Kidney epithelial cell (primary cell): ENCODE results near the gene RAB6B. TPM values are rescaled to one million over a fixed set of nuclear protein-coding genes. Genes with fewer than 3 reads are reported as not detected.

Experiments used
- DNase-seq: peaks from one replicate; pipeline ENCODE4 v3.0.0-alpha.2; 2010; ENCODE audit warnings: low read depth
- H3K27me3 ChIP-seq: 2 replicates; pipeline ENCODE4 v1.6.0; 2011; ENCODE audit warnings: low read length; ENCODE audit not compliant: control insufficient read depth, insufficient read depth
- H3K36me3 ChIP-seq: 2 replicates; pipeline ENCODE4 v1.5.1; 2011; ENCODE audit warnings: low read length; ENCODE audit not compliant: control insufficient read depth, insufficient read depth
- H3K4me3 ChIP-seq: 2 replicates; pipeline ENCODE4 v1.5.1; 2011; ENCODE audit warnings: low read depth, mild to moderate bottlenecking, control low read depth, low read length
- CTCF ChIP-seq: IDR thresholded peaks from 2 replicates; pipeline ENCODE4 v1.5.1; 2011; ENCODE audit warnings: mild to moderate bottlenecking, moderate library complexity, low read length, control low read depth, inconsistent platforms; ENCODE audit not compliant: insufficient read depth, poor library complexity, severe bottlenecking
- total RNA-seq: library from RNA; depleted of rRNA; stranded (reverse); fragments of >200 nt; gene quantifications from 2 replicates; pipeline ENCODE4 v1.2.3, GENCODE V29; 2015

RAB6B gene
- total RNA-seq, 1 donor from 2014 or later = 4.4 TPM

- H3K27me3 ChIP-seq = no peaks in the 10 kb centered on the region
- H3K4me3 ChIP-seq = no peak overlapping the region
- no peak for DNase-seq
- no peaks in the 10 kb centered on the region for H3K36me3 ChIP-seq
- TF ChIP-seq CTCF = no peak
Observed at GRCh38 chr3:133921592-133921991, 25.9 kb upstream of the RAB6B start.

- no peaks in the 10 kb centered on the region for H3K27me3 ChIP-seq
- TF ChIP-seq CTCF = no peak
- H3K36me3 ChIP-seq = no peaks in the 10 kb centered on the region
- H3K4me3 ChIP-seq = no peak overlapping the region
- no peak for DNase-seq
Observed at GRCh38 chr3:133917144-133917543, 21.5 kb upstream of the RAB6B start.

GRCh38 chr3:133915685-133916658 is 20.3 kb upstream of the RAB6B start:
- Histone ChIP-seq H3K27me3 (no peaks in the 10 kb centered on the region), H3K4me3 (no peak overlapping the region), H3K36me3 (no peaks in the 10 kb centered on the region)
- DNase-seq = no peak
- no peak for TF ChIP-seq CTCF

GRCh38 chr3:133914839-133915600 is 19.3 kb upstream of the RAB6B start:
- TF ChIP-seq CTCF = no peak
- Histone ChIP-seq H3K4me3 (no peak overlapping the region), H3K36me3 (no peaks in the 10 kb centered on the region), H3K27me3 (no peaks in the 10 kb centered on the region)
- no peak for DNase-seq

- TF ChIP-seq CTCF = no peak
- Histone ChIP-seq H3K4me3 (no peak overlapping the region), H3K36me3 (no peaks in the 10 kb centered on the region), H3K27me3 (no peaks in the 10 kb centered on the region)
- DNase-seq = no peak
Observed at GRCh38 chr3:133910422-133910821, 14.7 kb upstream of the RAB6B start.
